Measurements from ENCODE around the gene RPL37. TPM values are rescaled to one million over a fixed set of nuclear protein-coding genes. Genes with fewer than 3 reads are reported as not detected.
"Not testable (repeated sequence)": the region's sequence is repeated elsewhere in the genome, so short reads cannot be mapped to it uniquely, and the experiment has no call there.

The RPL37 gene
- total RNA-seq, 4 donors from 2014 or later, result 92.6 to 258 (median 191) TPM

GRCh38 chr5:40787986-40788385 lies 47.0 kb downstream of the RPL37 start:
- H3K36me3 ChIP-seq, result no peaks in the 10 kb centered on the region
- no peak overlapping the region for H3K27ac ChIP-seq
- no peaks in the 10 kb centered on the region for H3K27me3 ChIP-seq
- H3K9me3 ChIP-seq, result no peaks in the 10 kb centered on the region
- TF ChIP-seq CTCF (IDR thresholded peaks at IDR 0.05), result no peak
- no peak for TF ChIP-seq POLR2A (IDR thresholded peaks at IDR 0.05)
- H3K4me3 ChIP-seq, result no peak overlapping the region
- peaks cover 0 to 27% (median 3%) of the 10 kb centered on the region in 4 donors for H3K4me1 ChIP-seq
- no peak for DNase-seq

- H3K27ac ChIP-seq, H3K9me3 ChIP-seq, H3K4me3 ChIP-seq, H3K27me3 ChIP-seq, H3K36me3 ChIP-seq, DNase-seq: not testable (repeated sequence)
- peaks cover 0 to 28% (median 2%) of the 10 kb centered on the region in 4 donors for H3K4me1 ChIP-seq
These were observed 48.4 kb downstream of the RPL37 start for GRCh38 chr5:40786664-40787063.

DNA sequence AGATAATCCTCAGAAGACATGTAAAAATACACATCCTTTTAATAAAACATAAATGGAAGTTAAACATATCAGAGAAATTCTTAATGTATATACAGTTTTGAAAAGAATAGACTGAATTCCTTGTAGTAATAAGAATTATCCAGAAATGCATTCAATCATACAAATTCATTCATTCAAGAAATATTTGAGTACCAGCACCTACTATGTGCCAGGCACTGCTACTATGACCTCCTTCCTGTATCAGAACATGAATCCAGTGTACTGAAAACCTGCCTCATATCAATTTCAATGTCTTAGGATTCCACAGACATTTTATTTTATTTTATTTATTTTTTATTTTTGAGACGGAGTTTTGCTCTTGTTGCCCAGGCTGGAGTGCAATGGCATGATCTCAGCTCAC lies 50.1 kb downstream of the RPL37 start:
- H3K27ac ChIP-seq, result peak overlapping the region in 2 of 4 donors; percentile 1 to 75
- TF ChIP-seq CTCF (IDR thresholded peaks at IDR 0.05) (no peak), POLR2A (IDR thresholded peaks at IDR 0.05) (no peak)
- peaks cover 0 to 28% (median 0%) of the 10 kb centered on the region in 4 donors for H3K4me1 ChIP-seq
- H3K27me3 ChIP-seq, result no peaks in the 10 kb centered on the region
- no peaks in the 10 kb centered on the region for H3K9me3 ChIP-seq
- no peaks in the 10 kb centered on the region for H3K36me3 ChIP-seq
- DNase-seq, result no peak
- no peak overlapping the region for H3K4me3 ChIP-seq

- H3K4me1 ChIP-seq, result peaks cover 0 to 28% (median 0%) of the 10 kb centered on the region in 4 donors
- H3K36me3 ChIP-seq, result no peaks in the 10 kb centered on the region
- no peaks in the 10 kb centered on the region for H3K27me3 ChIP-seq
- peak overlapping the region in 1 of 4 donors; percentile 15 for H3K4me3 ChIP-seq
- H3K27ac ChIP-seq, result peak overlapping the region in 2 of 4 donors; percentile 6 to 75
- H3K9me3 ChIP-seq, result no peaks in the 10 kb centered on the region
- no peak for DNase-seq
- peak in 1 of 2 donors; percentile 50 for TF ChIP-seq POLR2A (IDR thresholded peaks at IDR 0.05)
- no peak for TF ChIP-seq CTCF (IDR thresholded peaks at IDR 0.05)
These were observed 50.9 kb downstream of the RPL37 start for GRCh38 chr5:40784027-40784653.

GRCh38 chr5:40781843-40782409 lies 53.1 kb downstream of the RPL37 start:
- H3K9me3 ChIP-seq, result no peaks in the 10 kb centered on the region
- TF ChIP-seq CTCF (IDR thresholded peaks at IDR 0.05), result no peak
- no peak for TF ChIP-seq POLR2A (IDR thresholded peaks at IDR 0.05)
- no peak overlapping the region for H3K4me3 ChIP-seq
- peaks cover 0 to 7% (median 0%) of the 10 kb centered on the region in 3 donors for H3K36me3 ChIP-seq
- no peak overlapping the region for H3K27ac ChIP-seq
- no peak for DNase-seq
- H3K27me3 ChIP-seq, result no peaks in the 10 kb centered on the region
- H3K4me1 ChIP-seq, result peaks cover 0 to 28% (median 0%) of the 10 kb centered on the region in 4 donors

- Histone ChIP-seq H3K27ac (no peak overlapping the region), H3K27me3 (no peaks in the 10 kb centered on the region), H3K4me1 (peaks cover 0 to 38% (median 0%) of the 10 kb centered on the region in 4 donors), H3K4me3 (no peak overlapping the region), H3K9me3 (no peaks in the 10 kb centered on the region), H3K36me3 (peaks cover 0 to 18% (median 0%) of the 10 kb centered on the region in 3 donors)
- TF ChIP-seq POLR2A (IDR thresholded peaks at IDR 0.05) (no peak), CTCF (IDR thresholded peaks at IDR 0.05) (no peak)
- no peak for DNase-seq
These were observed 54.2 kb downstream of the RPL37 start for GRCh38 chr5:40780858-40781257.

Data from Peyer's patch (tissue), 4 donors.